GM18858 (cell line): ENCODE data around the gene SLC29A3.

Experiments
- ATAC-seq: cut with Tn5 transposase; IDR thresholded peaks from one replicate; pipeline ENCODE4 v1.9.1; 2021; ENCODE audit not compliant: unreplicated experiment

The SLC29A3 gene

DNA sequence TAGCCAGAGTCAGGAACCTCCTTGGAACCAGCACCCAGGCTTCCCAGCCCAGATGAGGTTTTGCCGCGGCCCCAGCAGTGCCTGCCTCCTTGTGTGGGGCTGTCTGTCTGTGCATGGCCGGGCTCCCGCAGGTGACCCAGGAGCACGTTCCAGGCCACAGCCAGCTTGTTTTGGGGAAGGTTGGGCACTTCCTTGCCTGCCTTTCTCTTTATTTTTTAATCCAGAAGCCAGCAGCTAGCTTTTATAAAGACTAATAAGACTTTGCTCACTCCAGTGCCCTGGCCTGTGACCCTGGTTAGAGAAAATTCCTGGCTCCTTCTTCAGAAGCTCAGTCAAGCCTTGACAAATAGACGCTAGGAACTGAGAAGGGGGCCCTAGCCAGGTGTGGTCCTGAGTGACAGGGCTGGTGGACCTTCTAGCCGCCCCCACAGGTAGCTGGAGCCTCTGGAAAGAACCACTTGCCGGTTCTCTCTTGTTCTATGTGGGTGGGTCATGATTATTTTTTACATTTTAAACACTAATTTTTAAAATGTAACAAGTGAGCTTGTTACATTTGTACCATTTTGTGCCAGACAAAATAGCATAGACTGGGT is 837 bp downstream of the SLC29A3 start:
- ATAC-seq: no peak

DNA sequence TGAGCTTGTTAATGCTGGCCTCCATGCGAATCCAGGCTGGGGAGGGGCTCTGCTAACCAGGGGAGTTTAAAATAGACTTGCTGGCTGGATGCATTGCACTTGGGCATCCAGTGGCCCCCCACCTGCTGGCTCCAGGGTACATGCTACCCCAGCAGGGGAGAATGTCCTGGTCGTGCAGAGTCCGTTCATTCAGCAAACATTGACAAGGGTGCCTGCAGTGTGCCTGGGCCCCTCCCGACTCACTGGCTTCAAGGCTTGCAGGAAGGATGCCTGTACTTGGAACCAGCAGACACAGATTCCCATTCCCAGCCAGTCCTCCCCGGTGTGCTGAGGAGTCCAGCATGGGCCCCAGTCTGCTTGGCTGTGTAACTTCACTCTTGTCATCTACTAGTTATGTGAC is 1.5 kb downstream of the SLC29A3 start:
- no peak for ATAC-seq

DNA sequence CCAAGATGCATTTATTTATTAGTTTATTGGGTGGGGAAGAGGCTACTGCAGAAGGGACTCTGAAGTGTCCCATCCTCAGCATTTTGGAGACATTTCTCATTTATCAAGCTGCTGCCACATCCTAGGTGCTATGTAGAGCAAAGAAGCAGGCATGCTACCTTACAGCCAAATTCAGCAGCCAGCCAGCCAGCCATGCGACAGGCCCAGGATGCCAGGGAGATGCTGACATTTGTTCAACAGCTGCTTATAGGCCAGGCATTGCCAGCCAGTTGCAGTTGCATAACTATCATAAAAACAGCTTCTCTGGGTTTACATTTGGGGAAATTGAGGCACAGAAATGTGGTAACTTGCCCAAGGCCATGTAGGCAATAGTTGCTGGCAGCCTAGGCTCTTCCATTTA is 2.3 kb downstream of the SLC29A3 start:
- no peak for ATAC-seq

DNA sequence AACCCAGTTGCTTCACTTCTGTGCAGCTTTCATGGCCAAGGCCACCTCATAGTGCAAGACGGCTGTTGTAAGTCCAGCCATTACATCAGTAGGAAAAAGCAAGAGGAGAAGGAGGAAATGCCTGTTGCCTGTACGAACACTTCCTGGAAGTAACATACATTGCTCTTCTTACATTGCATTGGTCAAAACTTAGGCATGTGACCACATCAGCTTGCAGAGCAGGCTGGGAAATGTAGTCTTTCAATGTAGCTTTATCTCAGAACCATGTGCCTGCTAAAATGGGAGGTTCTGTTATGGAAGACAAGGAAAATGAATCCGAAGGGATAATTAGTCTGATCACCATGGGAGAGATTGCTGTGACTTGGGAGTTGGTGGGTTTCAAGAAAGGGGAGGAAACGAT is 4.3 kb downstream of the SLC29A3 start:
- ATAC-seq: no peak

DNA sequence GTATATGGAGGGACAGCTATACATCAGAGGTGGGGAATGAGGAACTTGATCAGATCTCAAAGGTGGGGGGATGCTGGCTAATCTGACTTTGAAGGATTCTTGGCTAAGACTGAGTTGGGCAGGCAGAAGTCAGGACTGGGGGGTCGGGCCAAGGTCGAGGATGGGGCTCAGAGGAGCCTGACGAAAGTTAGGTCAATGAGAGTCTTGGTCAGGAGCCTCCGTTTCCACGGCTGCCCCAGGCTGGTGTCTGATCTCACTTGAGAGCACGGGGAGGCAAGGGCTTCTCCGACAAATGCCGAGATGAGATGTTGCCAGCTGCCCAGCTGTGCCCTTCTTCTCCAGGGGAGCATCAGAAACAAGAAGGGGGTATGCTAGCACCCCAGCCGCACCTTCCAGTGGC is 5.7 kb downstream of the SLC29A3 start:
- no peak for ATAC-seq

DNA sequence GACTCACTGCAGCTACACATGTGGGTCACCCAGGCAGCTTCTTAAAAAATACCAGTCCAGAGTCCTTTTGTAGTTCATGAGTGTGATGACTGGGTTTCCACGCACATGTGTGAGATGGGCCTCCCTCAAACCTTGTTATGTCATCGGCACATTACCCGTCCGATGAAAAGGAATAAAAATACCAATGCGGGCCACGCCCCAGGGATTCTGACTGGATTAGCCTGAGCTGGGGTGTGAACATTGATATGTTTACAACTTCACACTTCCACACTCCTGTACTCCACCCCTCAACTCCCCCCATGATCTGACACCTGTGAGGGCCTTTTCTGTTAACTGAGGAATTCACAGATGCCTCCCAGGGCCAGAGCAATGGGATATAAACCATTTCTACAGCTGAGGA is 6.2 kb downstream of the SLC29A3 start:
- ATAC-seq: no peak

DNA sequence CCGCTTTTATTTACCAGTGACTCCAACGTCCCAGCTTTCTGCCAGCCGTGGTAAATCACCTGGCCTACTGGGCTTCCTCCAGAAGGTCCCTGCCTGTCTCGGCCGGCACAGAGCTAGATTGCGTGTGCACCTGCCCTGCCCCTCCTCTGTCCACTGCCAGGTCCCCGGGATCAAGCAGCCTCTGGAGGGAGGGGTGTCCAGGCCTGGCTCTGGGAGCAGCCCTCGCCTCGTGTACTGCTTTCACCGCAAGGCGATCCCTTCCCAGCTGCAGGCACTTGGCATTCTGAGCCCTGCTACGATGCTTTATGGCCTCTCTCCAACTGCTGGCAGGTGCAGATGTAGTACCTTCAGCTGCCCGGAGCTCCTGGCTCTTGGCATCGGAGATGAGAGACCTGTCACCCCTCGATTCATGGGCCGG is 7.4 kb downstream of the SLC29A3 start:
- no peak for ATAC-seq

DNA sequence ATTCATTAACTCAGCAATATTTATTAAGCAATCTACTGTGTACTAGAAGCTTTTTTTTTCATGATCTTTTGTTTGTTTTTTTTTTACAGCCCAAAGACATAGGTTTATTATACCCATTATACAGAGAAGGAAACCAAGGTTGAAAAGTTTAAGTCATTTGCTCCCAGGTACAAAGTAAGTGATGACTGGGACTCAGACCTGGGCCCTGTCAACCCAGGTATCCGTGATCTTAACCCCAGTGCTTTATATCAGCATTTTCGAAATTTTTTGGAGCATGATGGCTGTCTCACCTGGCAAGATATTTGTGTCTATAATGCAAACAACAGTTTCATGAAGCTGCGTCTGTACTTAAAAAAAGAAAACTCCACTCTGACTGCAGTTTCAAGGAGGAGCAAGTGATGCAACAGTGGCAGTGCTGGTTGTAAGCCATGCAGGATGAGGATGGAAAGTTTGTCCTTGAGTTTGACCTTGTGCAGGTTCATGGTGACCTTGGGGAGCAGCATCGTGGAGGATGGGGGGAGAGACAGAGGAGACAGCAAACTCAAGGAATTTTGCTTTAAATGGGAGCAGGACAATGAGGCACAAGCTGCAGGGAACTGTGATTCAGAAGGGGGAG is 11.8 kb downstream of the SLC29A3 start:
- ATAC-seq: no peak

DNA sequence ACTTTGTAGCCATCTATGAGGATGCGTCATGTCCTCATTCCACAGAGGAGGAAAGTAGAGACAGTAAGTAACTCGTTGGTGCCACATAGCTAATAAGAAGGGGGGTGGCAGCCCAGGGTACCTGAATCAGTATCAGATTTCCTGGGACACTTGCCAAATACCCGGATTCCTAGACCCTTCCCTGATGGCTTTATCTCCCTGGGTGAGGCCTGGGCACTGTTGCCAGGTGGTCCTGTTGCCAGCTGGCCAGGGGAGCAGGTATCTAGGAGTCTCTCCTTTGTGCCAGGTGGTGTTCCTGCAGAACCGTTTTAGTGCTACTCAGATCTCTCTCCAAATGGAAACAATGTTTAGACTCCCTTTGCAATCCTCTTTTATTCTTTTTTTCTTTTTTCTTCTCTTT is 12.7 kb downstream of the SLC29A3 start:
- no peak for ATAC-seq

DNA sequence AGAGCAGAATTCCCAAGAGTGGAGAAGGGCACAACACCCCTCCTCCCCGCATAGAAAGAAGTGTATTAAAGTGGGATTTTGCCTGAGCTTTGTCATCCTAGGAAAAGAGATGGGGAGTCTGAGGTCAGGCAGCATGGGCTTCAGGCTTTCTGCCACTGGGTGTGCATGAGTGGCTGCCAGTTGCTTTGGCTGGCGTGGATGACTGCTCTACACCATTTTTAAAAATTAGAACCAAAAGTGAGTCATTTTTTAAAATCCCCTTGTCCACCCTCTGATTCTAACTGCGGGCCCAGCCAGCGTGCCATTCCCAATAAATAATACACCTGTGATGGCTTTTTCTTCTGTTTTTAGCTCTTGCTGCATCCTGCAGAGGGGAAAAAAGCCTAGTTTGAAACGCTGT is 13.4 kb downstream of the SLC29A3 start:
- ATAC-seq: no peak

DNA sequence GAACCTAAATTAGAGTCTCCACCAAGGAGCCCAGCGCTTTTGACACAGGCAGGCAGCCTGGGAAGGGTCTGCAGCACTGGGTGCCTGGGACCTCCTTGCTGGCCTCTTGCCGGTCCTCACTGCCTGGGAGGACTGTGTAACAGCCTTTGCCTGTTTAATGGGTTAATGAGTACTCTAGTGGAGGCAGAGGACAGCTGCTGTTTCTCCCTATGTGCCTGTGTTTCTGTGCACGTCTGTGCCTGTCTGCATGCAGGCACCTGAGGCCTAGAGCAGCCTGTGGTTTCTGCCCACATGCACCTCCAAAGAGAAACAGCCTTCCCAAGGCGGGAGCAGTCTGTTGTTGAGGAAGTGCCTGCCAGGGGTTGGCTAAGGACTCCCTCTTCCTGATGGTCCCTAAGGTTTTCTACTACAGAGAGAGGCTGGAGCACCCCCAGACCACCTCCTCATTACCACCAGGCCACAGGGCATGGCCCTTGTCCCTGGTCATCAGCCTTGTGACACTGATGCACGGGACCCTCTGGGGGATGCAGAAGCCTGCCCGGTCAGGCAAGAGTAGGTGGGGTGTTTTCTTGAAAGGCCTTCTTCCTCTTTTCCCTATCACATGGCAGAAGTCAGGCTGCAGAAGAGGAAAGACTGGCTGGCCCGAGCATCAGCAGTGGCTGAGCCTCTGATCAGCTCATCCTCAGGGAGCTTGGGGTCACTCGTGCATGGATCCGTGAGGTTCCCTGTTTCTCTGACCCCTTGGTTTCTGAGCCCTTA is 14.2 kb downstream of the SLC29A3 start:
- no peak for ATAC-seq

DNA sequence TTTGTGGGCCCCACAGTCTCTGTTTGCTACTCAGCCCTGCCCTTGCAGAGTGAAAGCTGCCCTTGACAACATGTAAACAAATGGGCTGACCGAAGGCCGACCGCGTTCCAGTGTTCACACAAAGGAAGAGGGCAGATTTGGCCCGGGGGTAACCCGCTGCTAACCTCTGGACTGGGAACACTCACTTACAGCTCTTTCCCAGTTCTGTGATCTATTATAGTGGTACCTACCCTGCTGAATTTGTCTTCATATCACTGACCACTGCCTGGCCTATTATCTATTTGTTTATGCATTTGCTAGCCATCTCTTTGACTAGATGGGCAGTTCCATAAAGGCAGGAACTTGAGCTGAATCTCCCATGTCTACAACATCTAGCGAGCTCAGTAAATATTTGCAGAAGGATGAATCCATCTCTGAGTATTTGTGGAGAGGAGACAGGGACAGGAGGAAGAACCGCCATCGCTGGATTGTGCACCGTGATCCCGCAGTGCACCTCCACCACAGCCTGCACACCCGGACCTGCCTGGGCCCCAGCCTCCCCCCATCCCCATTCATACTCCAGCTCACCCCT is 15.2 kb downstream of the SLC29A3 start:
- ATAC-seq: no peak

DNA sequence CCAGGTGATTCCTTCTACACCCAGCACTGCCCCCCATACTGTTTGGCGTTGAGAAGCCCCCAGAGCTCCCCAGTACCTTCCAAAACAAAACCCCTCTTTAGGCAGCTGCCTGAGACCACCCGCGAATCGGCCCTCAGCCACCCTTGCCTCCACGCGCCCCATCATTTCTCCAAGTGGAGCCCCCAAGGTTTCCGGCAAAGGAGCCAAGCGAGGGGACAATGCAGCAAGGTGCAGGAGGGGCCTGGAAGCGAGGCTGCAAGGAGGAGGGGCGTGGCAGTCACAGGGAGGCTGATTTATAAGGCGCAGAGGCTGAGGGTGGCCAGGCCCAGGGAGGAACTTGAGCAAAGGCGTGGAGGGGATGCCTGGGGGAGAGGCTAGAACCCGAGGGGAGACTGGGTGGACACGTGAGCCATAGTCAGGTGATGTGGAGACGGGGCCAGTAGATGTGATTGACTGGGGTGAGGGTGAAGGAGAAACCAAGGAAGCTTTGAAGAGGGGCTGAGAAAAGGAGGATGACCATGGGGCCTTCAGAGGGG is 16.2 kb downstream of the SLC29A3 start:
- no peak for ATAC-seq

DNA sequence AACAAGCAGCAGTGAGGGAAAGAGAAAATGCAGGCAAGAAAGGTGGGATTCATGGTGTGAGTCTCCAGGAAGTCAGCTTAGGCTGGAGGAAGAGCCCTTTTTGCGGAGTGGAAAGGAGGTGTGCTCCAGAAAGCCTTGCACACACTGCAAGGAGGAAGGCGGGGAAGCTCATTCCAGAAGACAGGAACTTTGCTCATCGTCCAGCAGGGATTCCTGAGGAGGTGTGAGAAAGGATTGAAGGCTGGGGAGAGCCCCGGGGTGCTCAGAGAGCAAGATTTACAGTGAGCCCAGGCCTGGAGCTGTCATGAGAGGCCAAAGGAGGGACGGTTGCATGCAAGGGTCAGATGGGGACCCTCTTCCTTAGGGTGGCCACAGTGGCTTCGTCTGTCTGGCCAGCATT is 17.6 kb downstream of the SLC29A3 start:
- ATAC-seq: no peak

DNA sequence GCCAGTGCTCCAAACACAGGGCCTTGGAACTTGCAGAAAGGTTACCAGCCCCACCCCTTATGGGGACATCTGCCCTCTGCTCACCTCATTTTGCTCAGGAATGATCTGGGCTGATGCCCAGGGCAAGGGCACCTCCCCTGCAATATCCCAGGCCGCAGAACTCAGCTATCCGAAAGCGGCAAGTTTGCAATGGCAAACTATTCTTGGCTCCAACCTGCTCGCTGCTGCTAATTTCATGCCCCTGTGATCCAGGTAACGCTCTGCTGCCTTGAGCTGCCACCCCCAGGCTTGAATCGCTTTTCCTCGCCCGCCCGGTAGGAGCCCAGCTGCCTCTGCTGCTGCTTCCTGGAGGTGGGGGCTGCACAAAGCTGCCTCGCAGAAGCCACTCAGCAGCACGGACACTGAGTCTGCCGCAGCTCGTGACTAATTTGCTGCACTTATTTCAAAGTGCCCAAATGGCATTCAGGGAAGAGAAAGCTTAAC is 18.2 kb downstream of the SLC29A3 start:
- ATAC-seq: no peak

DNA sequence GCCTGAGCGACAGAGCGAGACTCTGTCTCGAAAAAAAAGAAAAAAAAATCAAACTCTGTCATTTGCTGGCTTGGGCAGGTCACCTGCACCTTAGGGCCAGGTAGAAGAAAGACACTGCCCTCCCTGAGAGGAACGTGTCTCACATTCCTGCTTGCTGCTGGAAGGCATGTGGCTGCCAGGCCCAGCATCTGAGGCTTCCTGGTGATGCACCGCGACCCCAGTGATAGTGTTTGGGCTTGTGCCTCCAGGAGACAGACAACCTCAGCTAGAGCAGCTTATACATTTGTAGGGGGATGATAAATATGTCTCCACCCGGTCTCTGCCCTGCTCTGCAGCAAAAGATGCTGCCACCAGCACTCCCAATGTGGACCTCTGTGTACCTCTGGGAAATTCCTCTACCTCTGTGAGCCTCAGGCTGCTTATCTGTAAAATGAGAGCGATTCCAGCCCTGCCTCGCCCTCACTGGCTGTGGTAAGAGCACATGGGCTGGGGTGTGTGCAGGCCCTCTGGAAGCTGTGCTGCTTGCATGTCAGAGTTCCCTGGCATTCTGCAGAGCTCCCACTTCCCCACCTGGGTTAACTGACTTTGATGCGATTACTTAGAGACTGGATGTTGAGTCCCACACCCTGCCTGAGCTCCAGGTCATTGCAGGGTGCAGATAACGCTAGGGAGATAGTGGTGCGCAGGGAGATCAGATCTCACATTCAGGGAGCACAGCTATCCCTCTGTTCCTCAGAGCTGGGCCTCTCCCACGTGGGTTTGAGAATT is 19.9 kb downstream of the SLC29A3 start:
- ATAC-seq: no peak

DNA sequence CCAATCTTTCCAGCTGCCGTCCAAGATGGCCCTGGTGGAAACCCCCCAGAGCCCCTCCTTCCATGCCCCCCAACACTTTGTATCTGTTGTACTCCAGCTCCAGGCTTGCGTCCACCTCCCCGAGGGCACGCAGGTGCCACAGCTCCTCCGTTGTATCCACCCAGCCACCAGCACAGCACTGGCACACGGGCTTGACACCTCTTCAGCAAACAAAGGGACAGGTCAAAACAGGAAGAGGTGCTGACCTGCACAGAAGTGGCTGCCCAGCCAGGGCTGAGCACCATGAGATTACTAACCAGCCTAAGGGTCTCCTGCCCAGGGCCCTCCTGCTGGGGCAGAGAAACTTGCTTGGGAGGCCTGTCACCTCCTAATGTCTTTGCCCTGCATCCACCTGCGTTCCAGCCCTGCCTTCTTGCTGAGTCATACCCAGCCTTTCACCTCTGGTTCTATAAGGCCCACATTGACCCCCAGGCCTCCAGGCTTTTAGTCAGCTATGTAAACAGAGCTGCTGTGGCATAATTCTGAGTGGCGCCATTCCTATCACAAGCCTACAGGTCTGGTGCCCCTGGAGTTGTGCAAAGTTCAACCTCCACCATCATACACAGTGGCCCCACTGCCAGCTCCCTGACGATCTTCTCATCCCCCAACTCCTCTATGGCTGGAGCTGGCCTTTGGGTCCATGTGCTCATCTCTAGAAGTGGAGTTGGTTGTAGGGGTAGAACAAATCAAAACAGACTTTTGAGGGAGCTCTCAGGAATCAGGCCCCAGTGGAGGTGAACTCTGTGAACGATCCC is 20.9 kb downstream of the SLC29A3 start:
- no peak for ATAC-seq

DNA sequence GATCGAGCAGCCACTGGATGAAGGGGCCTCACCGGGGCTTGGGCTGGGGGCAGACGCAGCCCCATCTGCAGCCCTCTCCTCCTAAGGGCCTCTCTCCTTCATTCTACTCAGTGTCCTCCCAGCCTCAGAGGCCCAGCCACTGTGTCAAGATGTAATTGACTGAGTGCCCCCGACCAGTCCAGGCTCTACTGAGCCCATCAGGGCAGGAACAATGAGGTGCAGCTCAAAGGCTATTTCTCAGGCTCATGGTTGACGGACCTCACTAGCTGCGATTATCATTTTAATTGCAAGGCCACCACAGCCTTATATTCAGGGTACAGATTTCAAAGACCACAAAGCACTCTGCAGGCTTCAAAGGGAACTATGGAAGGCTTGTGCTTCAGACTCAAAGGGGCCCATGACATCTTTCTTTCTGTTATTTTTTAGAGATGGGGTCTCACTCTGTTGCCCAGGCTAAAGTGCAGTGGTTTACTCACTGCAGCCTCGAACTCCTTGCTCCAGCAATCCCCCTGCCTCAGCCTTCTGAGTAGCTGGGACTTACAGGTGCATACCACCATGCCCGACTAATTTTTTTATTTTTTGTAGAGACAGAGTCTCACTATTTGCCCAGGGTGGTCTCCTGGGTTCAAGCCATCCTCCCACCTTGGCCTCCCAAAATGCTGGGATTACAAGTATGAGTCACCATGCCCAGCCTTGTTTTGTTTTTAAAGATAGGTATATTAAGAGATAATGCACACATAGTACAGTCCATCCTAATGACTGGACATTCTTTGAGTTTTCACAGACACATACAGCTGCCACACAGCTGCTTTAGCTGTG is 23.7 kb downstream of the SLC29A3 start:
- no peak for ATAC-seq

DNA sequence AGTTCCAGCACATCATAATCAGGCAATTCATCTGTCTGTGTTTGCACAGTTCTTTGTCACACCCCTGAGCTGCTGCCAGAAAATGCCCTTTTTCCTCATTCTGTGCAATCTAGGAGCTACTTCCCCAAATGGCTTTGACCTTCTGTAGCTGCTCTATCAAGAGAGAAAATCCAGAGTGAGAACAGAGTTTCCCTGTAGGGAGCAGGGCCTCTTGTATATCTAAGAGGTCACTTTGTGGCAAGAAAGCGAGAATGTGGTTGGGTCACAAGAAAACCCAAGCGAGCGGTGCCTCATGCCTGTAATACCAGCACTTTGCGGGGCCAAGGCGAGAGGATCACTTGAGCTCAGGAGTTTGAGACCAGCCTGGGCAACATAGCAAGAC is 24.3 kb downstream of the SLC29A3 start:
- no peak for ATAC-seq
